Stimulated activated CD8-positive, alpha-beta memory T cell treated with anti-CD3 and anti-CD28 coated beads, Interleukin-7, amount 100 ng/mL, for 24 hours (primary cell): ENCODE results near the gene IFNB1.

ENCODE experiments used
- DNase-seq: peaks from one replicate; pipeline ENCODE4 v3.0.0-alpha.2; 2020; ENCODE audit warnings: low read depth

IFNB1 gene

GRCh38 chr9:21070171-21070571 is 7.6 kb downstream of the IFNB1 start:
- DNase-seq: no peak

- DNase-seq: no peak
Measured at GRCh38 chr9:21060919-21061561, 16.7 kb downstream of the IFNB1 start.

- no peak for DNase-seq
Measured at GRCh38 chr9:21056931-21057330, 20.8 kb downstream of the IFNB1 start.

DNA sequence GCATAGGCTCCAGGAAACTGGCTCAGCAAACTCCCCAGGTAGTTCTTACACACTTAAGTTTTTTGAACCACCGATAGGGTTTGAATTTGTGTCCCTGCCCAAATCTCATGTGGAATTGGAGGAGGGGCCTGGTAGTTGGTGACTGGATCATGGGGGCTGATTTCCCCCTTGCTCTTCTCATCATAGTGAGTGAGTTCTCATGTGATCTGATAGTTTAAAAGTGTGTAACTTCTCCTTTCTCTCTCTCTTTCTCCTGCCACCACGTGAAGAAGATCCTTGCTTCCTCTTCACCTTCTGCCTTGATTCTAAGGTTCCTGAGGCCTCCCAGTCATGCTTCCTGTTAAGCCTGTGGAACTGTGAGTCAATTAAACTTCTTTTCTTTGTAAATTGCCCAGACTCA is 23.9 kb downstream of the IFNB1 start:
- no peak for DNase-seq

DNA sequence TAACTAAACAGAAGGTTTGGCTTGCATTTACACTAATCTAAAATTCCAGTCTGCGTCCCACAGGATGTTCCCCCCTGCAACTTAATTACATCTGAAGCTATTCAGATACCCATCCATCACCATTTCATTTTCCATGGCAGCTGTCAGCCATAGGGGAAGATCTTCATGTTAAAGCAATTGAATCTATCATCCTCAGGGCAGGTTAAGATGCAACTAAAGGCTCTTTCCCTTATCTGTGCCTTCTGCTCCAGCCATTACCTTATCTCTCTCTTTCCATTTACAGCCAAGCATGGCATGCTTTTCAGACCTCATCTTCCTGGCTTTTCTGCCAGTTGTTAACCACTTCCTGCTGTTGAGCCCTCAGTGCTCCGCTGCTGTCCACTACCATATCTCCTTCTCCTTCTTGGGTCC is 30.5 kb downstream of the IFNB1 start:
- DNase-seq: no peak

GRCh38 chr9:21043841-21044240 is 33.9 kb downstream of the IFNB1 start:
- no peak for DNase-seq

DNA sequence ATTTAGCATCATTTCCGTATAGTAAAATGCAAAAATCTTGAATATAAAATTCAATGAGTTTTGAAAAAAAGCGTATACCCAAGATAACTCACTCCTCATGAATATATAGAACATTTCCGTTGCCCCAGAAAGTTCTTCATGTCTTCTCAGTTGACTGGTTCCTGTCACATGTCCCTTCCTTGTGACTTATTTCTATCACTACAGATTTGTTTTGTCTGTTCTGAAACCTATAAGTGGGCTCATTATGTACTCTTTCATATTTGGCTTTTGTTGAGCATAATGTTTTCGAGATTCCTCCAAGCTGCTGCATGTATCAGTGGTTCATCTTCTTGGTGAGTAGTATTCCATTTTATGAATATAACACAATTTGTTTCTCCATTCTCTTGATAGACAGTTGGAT is 35.3 kb downstream of the IFNB1 start:
- no peak for DNase-seq

DNA sequence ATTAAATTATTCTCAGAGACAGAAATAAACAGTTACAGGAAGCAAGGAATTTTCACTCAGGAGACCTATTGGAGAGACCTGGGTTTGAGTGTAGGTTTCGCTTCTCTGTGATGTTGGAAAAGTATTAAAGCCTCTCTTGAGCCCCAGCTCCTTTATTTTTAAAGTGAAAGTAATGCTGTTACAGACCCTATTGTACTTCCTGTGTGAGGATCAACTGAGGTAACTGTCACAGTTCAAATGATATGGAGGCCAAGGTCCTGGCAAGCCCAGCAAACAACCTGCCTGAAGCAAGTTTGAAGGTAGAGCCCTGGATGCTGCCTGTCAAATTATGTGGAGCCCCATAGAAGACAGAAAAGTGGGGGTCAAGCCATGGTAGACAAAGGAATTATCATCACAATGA is 38.4 kb downstream of the IFNB1 start:
- DNase-seq: no peak

GRCh38 chr9:21037278-21037677 is 40.5 kb downstream of the IFNB1 start:
- no peak for DNase-seq

- DNase-seq: no peak
Measured at GRCh38 chr9:21031808-21032183, 45.9 kb downstream of the IFNB1 start.

DNA sequence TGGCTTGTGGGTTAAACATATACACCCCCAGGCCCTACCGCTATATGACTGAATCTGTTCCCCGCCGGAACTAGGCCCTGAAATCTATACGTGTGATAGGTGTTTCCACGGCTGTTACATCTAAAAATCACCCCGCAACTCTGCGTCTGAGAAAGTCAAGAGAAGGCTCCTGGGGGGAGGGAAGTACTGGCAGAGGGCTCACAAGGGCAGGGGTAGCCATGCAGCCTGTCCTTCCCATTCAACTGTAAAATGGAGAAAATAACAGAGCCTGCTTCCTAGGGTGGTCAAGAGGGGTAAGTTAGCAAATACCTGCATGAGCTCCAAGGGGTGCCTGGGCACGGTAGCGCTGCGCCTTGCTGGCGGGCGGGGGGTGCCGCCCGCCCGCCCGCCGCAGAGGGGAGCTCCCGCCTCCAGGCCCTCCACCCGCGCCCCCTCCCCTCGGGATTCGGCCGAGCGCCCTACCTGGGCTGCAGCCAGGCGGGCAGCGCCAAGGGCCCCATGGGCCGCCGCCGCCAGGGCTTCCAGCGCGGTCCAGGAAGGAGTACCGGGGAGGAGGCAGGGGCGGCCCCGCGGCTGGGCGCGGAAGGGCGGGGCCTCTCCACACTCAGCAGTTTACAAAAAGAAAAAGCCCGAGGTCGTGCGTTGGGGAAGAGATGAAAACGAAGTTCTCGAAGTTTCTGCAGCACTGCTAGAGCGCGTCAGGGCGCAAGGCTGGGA is 46.5 kb downstream of the IFNB1 start, which contains the start of gene HACD4:
Gene HACD4, minus strand, starts transcription at position 550 of the 717 bp plus-strand sequence. Its CDS starts 50 bp downstream, at position 500.
- DNase-seq: peak; percentile 22

DNA sequence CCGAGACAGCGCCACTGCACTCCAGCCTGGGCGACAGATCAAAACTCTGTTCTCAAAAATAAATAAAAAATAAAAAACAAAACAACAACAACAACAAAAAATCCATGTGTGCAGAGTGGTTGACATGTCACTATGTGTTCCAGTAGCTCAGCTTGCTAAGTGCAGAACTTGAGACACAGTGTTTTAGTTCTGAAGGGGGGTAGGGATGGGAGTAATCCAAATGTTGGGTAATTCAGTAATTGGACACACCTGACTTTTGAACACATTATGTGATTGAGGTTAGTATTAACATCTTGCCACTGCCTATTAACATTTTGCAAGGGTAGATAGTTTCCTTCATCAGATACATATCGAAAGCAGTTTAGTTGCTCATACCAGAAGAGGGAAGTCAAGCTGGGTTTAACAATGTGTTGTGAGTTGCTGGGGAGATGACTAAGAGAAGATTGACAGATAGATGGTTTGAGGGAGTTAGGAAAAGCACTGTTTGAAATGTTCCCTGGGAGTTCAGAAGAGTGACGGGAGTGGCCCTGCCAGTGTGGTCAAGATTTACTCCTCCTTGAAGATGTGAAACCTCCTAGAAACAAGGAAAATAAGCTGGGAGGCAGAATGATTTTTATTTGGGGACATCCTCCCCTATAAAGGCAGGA is 47.2 kb downstream of the IFNB1 start:
- no peak for DNase-seq

DNA sequence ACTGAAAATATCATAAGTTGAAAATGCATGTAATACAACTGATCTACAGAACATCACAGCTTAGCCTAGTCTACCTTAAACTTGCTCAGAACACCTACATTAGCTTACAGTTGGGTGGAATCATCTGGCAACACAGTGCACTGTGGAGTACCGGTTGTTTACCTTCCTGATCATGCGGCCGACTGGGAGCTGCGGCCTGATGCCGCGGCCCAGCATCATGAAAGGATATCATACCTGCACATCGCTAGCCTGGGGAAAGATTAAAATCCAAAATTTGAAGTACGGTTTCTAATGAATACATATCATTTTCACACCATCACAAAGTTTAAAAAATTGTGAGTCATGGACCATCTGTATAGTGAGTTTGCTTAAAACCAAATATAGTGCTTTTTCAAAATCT is 48.1 kb downstream of the IFNB1 start:
- DNase-seq: no peak

- DNase-seq: no peak
Measured at GRCh38 chr9:21028466-21028865, 49.3 kb downstream of the IFNB1 start.

DNA sequence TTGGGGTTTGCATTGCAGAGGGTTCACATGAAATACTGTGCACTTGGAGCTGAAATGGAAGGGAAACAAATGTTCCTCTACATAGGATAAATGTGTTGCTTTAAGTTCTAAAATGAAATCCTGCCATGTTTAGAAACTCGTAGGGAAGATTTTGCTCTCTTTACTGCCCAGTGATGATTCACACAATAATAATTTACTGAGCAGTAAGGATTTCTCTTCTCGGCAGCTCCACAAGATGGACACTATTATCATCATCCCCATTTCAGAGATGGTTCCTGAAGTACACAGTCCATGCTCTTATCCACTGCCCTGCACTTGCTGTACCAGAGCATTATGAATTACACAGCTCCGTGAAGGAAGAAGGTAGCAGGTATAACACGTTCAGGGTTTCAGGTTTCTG is 50.4 kb downstream of the IFNB1 start:
- DNase-seq: no peak
